ENCODE data around the gene CDCA8. TPM values are rescaled to one million over a fixed set of nuclear protein-coding genes. Genes with fewer than 3 reads are reported as not detected.
A peak's percentile ranks its signal among the peaks of the same experiment; 100 is the strongest.
"Not testable (repeated sequence)": the region's sequence is repeated elsewhere in the genome, so short reads cannot be mapped to it uniquely, and the experiment has no call there.

The CDCA8 gene
- total RNA-seq, 1 donor from 2014 or later, result 72.1 TPM

DNA sequence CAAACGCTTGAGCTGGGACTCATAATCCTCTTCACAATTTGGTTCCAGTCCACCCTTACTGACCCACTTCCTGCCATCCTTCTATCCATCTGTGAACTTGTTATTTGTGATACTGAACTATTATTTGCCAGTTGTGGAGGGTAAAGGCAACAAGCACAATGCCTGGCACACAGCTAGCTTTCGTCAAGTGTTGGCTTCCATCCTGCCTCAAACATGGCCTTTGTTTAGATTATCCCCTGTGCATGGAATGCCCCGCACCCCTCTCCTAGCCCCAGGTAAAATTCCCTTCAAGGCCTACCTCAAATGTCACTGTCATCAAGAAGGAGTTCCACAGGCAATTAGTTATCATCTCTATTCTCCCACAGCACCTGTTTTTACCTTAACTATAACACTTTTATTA lies 11.4 kb upstream of the CDCA8 start:
- Mint-ChIP-seq H3K36me3 (ENCODE audit: low read depth) (peaks cover 5% of the 10 kb centered on the region), H3K4me1 (no peaks in the 10 kb centered on the region), H3K4me3 (no peak overlapping the region), H3K27ac (ENCODE audit: unreplicated experiment) (peak overlapping the region; percentile 86), H3K9me3 (no peaks in the 10 kb centered on the region), H3K27me3 (ENCODE audit: low read depth) (peaks cover 9% of the 10 kb centered on the region)
- TF ChIP-seq, protein P1, sequence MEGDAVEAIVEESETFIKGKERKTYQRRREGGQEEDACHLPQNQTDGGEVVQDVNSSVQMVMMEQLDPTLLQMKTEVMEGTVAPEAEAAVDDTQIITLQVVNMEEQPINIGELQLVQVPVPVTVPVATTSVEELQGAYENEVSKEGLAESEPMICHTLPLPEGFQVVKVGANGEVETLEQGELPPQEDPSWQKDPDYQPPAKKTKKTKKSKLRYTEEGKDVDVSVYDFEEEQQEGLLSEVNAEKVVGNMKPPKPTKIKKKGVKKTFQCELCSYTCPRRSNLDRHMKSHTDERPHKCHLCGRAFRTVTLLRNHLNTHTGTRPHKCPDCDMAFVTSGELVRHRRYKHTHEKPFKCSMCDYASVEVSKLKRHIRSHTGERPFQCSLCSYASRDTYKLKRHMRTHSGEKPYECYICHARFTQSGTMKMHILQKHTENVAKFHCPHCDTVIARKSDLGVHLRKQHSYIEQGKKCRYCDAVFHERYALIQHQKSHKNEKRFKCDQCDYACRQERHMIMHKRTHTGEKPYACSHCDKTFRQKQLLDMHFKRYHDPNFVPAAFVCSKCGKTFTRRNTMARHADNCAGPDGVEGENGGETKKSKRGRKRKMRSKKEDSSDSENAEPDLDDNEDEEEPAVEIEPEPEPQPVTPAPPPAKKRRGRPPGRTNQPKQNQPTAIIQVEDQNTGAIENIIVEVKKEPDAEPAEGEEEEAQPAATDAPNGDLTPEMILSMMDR (conservative IDR thresholded peaks at IDR 0.05), result no peak
- DNase-seq (ENCODE audit: low read depth, low spot score), result no peak

DNA sequence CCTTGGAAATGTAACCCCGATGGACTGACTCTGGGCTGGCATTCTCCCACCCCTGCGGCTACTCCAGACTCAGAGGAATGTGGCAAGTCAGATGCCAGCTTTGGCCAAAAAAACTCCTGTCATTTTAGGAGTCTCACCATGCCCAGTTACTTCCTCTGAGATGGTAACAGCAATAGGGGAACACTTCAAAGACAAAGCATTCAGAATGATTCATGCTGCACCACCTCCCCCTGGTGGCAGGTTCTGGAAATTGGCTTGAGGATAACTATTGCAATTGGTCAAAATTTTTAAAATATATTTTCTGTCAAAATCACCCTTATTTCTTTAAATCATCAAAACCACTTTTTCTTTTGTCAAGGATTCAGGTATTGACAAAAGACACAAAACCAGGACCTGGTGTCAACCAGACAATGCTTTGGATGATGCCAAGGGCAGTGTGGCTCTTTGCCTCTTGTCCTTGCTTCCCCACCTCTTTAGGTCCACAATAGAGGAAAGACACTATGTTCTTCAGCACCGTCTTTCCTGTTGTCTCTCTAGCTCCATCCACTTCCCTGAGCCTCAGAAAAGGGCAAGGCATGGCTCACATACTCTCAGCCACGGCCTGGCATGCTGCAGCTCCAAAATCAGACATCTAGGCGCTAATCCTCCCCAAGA lies 9.9 kb upstream of the CDCA8 start:
- no peaks in the 10 kb centered on the region for H3K27me3 Mint-ChIP-seq (ENCODE audit: low read depth)
- no peak overlapping the region for H3K27ac Mint-ChIP-seq (ENCODE audit: unreplicated experiment)
- H3K4me3 Mint-ChIP-seq, result no peak overlapping the region
- no peaks in the 10 kb centered on the region for H3K4me1 Mint-ChIP-seq
- DNase-seq (ENCODE audit: low read depth, low spot score), result peak; percentile 76
- no peaks in the 10 kb centered on the region for H3K9me3 Mint-ChIP-seq
- H3K36me3 Mint-ChIP-seq (ENCODE audit: low read depth), result peaks cover 5% of the 10 kb centered on the region
- TF ChIP-seq, protein P1 (conservative IDR thresholded peaks at IDR 0.05), result peak; percentile 97

DNA sequence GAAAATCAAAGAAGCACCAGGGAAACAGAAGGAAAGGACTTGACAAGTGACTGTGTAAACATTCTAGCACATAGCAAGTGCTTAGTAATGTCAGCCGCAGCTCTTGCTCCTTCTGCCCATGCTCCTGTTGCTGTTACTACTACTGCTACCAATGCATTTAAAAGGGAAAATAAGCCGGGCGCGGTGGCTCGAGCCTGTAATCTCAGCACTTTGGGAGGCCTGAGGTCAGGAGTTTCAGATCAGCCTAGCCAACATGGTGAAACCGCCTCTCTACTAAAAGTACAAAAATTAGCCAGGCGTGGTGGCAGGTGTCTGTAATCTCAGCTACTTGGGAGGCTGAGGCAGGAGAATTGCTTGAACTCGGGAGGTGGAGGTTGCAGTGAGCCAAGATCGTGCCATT lies 8.1 kb upstream of the CDCA8 start:
- DNase-seq (ENCODE audit: low read depth, low spot score); H3K27me3 Mint-ChIP-seq (ENCODE audit: low read depth); H3K27ac Mint-ChIP-seq (ENCODE audit: unreplicated experiment); H3K36me3 Mint-ChIP-seq (ENCODE audit: low read depth); H3K9me3 Mint-ChIP-seq: not testable (repeated sequence)
- Mint-ChIP-seq H3K4me3 (peak overlapping the region; percentile 47), H3K4me1 (peaks cover 11% of the 10 kb centered on the region)

GRCh38 chr1:37685722-37686121 lies 6.6 kb upstream of the CDCA8 start:
- TF ChIP-seq, protein P1 (conservative IDR thresholded peaks at IDR 0.05), result no peak
- peaks cover 6% of the 10 kb centered on the region for H3K36me3 Mint-ChIP-seq (ENCODE audit: low read depth)
- peak overlapping the region; percentile 1 for H3K4me3 Mint-ChIP-seq
- H3K27me3 Mint-ChIP-seq (ENCODE audit: low read depth), result no peaks in the 10 kb centered on the region
- no peak for DNase-seq (ENCODE audit: low read depth, low spot score)
- H3K9me3 Mint-ChIP-seq, result no peaks in the 10 kb centered on the region
- no peak overlapping the region for H3K27ac Mint-ChIP-seq (ENCODE audit: unreplicated experiment)
- peaks cover 21% of the 10 kb centered on the region for H3K4me1 Mint-ChIP-seq

GRCh38 chr1:37687764-37688163 lies 4.6 kb upstream of the CDCA8 start:
- H3K4me3 Mint-ChIP-seq; H3K36me3 Mint-ChIP-seq (ENCODE audit: low read depth); H3K9me3 Mint-ChIP-seq; H3K27ac Mint-ChIP-seq (ENCODE audit: unreplicated experiment); H3K27me3 Mint-ChIP-seq (ENCODE audit: low read depth); DNase-seq (ENCODE audit: low read depth, low spot score): not testable (repeated sequence)
- peaks cover 36% of the 10 kb centered on the region for H3K4me1 Mint-ChIP-seq

GRCh38 chr1:37688926-37689325 lies 3.4 kb upstream of the CDCA8 start:
- H3K27me3 Mint-ChIP-seq (ENCODE audit: low read depth), result no peaks in the 10 kb centered on the region
- DNase-seq (ENCODE audit: low read depth, low spot score), result no peak
- TF ChIP-seq, protein P1 (conservative IDR thresholded peaks at IDR 0.05), result no peak

More at GRCh38 chr1:37688926-37689325, 3.4 kb upstream of the CDCA8 start:
- Mint-ChIP-seq H3K36me3 (ENCODE audit: low read depth) (peaks cover 4% of the 10 kb centered on the region), H3K4me1 (peaks cover 36% of the 10 kb centered on the region), H3K4me3 (peak overlapping the region; percentile 95), H3K9me3 (no peaks in the 10 kb centered on the region), H3K27ac (ENCODE audit: unreplicated experiment) (no peak overlapping the region)

All from neural crest cell (in vitro differentiated cells).